ENCODE measurements around the gene C20orf202.

The C20orf202 gene

DNA sequence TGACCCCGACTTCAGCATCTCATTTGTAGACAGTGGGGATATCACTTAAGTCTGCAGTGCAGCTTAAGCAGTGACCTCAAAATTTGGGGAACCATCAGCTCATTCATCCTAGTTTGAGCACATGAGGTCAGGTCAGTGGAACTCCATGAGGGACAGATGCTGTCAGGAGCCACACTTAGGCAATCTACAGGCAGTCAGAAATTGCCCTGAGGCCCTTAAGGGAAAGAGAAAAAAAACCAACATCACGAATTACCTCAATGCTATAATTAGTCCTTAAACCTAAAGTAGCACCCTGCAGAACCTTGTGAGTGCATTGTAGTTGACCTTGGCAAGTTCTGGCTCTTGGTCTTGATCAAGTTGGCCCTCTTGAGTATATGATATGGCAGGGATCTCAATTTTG lies 39.6 kb upstream of the C20orf202 start:
- no peak overlapping the region for H3K27ac ChIP-seq
- TF ChIP-seq, protein P1, sequence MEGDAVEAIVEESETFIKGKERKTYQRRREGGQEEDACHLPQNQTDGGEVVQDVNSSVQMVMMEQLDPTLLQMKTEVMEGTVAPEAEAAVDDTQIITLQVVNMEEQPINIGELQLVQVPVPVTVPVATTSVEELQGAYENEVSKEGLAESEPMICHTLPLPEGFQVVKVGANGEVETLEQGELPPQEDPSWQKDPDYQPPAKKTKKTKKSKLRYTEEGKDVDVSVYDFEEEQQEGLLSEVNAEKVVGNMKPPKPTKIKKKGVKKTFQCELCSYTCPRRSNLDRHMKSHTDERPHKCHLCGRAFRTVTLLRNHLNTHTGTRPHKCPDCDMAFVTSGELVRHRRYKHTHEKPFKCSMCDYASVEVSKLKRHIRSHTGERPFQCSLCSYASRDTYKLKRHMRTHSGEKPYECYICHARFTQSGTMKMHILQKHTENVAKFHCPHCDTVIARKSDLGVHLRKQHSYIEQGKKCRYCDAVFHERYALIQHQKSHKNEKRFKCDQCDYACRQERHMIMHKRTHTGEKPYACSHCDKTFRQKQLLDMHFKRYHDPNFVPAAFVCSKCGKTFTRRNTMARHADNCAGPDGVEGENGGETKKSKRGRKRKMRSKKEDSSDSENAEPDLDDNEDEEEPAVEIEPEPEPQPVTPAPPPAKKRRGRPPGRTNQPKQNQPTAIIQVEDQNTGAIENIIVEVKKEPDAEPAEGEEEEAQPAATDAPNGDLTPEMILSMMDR (conservative IDR thresholded peaks at IDR 0.05), result no peak

DNA sequence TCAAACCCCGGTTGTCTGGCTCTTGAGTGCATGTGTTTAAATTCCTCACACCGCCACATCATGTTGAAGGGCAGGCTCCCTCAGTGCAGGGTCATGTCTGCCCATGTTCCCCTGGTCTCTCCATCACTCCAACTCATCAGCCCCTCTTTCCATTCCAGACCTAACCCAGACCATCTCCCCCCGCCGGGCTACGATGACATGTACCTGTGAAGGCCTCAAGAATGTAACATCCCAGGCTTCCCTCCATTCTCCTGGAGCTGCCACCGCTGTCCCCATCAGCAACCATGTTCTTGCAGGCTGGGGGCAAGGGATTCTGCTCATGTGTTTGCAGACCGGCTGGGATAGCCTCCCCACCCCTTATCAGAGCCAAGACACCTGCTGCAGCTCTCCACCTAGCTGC lies 38.4 kb upstream of the C20orf202 start:
- TF ChIP-seq, protein P1 (conservative IDR thresholded peaks at IDR 0.05), result no peak

DNA sequence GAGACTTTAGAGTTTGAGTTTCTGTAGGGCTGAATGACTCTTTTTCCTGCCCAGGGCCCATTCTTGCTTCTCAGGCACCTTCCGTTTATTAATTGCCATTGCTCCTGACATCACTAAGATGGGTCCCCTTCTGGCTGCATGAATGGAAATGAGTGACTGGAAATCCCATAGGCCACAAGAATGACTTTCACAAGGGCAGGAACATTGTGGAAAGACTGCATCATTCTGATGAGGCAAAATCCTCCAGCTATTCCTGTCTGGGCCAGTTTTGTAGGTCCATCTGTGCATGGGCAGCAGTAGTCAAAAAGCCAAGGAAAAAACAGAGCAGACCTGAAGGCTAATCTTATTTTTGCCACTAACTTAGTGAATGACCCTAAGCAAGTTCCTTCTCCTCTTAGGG lies 37.7 kb upstream of the C20orf202 start:
- no peak overlapping the region for H3K27ac ChIP-seq
- TF ChIP-seq, protein P1 (conservative IDR thresholded peaks at IDR 0.05), result no peak

More for the DNA sequence above, 38.4 kb upstream of the C20orf202 start:
- H3K27ac ChIP-seq, result no peak overlapping the region

DNA sequence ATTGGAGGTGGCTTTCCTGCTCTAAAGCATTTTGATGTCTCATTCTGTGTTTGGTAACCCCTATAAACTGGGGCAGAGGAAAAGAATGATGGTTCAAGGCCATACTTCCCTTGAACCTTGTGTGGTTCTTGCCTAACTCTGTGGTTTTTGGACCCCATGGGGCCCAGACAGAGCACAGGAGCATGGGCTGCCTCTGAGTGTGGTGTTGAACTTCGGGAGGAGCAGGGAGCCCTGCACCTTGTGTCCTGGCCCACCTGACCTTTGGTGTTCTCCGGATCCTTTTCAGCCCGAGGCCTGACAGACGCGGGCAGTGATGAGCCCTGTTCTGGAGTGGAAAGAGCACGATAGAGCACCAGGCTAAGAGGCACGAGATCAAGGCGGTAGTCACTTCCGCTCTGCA lies 37.3 kb upstream of the C20orf202 start:
- H3K27ac ChIP-seq, result no peak overlapping the region
- TF ChIP-seq, protein P1 (conservative IDR thresholded peaks at IDR 0.05), result no peak

DNA sequence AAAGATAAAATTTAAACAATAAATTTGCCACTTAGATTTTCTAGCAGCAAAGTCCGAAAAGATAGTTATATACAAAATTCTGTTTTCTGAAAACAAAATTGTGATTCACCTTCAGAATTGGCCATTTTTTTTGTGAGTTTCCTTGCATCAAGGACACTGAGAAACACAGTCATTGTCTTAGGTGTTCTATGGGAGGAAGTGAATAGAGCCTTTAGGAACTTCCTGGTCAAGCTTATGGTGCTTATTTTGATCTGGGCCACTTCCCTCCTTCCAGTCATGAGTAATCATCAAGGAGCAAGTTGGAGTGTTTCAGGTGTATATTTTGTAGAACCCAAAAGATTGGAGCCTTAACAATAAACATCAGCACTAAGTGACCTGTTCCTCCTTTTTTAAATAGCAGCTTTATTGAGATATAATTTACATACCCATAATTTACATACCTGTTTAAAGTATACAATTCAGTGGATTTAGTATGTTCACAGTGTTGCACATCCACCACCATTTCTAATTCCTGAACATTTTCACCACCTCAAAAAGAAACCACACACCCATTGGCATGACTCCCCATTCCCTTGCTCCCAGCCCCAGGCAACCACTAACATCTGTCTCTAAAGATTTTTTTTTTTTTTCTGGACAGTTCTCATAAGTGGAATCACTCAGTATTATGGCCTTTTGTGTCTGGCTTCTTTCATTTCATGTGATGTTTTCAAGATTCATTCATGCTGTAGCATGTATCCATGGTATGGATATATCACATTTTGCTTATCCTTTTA lies 36.1 kb upstream of the C20orf202 start:
- no peak overlapping the region for H3K27ac ChIP-seq
- TF ChIP-seq, protein P1 (conservative IDR thresholded peaks at IDR 0.05), result no peak

DNA sequence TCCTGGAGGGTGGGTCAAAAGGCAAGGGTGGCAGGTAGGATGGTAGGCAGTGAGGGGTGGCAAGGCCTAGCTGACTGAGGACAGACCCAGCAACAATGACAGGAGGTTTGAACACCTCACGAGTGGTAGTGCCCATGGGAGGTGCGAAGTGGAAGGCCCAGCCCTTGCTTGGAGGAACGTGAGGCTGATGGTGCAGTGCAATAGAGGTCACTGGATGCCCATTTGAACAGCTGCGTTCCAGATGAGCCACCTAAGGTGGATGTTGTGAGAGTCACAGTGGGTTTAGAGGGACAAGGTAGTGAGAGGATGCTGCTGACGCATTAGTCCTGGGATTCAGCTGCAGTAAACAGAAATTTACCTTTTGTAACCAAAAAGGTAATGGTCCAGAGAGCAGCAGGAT lies 34.0 kb upstream of the C20orf202 start:
- TF ChIP-seq, protein P1 (conservative IDR thresholded peaks at IDR 0.05), result no peak
- H3K27ac ChIP-seq, result no peak overlapping the region

DNA sequence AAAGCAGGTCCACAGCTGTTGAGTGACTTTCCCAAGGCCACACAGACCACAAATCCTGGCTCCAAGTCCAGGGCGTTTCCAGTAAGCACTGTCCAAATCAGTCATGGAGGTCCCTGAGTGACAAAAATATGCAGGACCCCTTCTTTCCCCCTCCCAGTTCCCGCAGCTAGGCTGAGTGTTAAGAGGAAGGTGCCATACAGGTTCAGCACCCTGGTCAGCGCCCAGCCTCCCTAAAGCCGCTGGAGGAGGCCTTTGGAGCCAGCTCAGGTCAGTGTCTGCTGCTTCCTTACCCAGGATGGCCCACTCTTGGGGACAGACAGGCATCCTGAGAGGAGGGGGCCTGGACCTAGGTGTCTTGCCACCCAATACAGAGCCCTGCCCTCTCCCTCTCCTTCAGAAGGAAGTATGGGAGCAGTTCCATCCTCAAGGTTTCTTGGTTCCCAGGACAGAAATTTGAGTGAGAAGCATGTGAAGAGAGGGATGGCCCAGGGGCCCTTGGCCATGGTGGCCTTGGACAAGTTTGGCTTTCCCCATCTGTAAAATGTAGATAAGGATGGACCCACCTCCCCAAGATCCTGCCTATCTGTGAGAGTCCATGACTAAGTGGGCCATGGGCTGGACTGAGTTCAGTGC lies 31.7 kb upstream of the C20orf202 start:
- no peak overlapping the region for H3K27ac ChIP-seq
- TF ChIP-seq, protein P1 (conservative IDR thresholded peaks at IDR 0.05), result no peak

Measured in VCaP (cell line).